ENCODE results near the gene RNF113B.

DNA sequence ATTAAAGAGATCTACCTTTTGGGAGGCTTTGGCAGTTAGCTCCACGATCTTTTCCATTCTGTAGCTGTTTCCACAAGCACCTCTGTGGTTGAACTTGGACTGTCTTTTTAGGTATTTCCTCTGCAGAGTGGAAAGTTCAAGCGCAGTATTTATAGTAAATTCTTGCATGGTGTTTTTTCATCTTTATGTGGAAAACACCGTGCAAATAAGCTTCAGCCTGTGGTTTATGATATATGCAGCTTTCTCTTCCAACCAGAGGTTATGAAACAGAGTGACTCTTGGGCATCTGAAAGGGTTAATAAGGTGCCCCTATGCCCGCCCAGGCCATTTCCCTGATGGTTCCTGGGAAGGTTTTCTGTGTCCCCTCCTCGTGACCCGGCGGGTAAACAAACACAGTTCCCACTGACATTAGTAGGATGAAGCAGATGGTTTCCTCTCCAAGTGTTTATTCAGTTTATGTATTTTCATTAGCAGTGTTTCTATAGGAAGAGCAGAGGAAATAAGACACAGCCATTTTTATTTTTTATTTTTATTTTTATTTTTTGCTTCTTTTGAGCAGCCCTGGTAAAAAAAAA is 39.7 kb upstream of the RNF113B start:
- no peak for TF ChIP-seq EZH2phosphoT487 (IDR thresholded peaks at IDR 0.05)
- TF ChIP-seq, protein P1, sequence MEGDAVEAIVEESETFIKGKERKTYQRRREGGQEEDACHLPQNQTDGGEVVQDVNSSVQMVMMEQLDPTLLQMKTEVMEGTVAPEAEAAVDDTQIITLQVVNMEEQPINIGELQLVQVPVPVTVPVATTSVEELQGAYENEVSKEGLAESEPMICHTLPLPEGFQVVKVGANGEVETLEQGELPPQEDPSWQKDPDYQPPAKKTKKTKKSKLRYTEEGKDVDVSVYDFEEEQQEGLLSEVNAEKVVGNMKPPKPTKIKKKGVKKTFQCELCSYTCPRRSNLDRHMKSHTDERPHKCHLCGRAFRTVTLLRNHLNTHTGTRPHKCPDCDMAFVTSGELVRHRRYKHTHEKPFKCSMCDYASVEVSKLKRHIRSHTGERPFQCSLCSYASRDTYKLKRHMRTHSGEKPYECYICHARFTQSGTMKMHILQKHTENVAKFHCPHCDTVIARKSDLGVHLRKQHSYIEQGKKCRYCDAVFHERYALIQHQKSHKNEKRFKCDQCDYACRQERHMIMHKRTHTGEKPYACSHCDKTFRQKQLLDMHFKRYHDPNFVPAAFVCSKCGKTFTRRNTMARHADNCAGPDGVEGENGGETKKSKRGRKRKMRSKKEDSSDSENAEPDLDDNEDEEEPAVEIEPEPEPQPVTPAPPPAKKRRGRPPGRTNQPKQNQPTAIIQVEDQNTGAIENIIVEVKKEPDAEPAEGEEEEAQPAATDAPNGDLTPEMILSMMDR (IDR thresholded peaks at IDR 0.05): no peak
